HG03103 (cell line): Measurements from ENCODE around the gene SOCS1.
A peak's percentile ranks its signal among the peaks of the same experiment; 100 is the strongest.
"Not testable (repeated sequence)": the region's sequence is repeated elsewhere in the genome, so short reads cannot be mapped to it uniquely, and the experiment has no call there.

Experiments
- ATAC-seq: cut with Tn5 transposase; IDR thresholded peaks from one replicate; pipeline ENCODE4 v1.9.1; 2021; ENCODE audit warnings: low read depth; ENCODE audit not compliant: unreplicated experiment

The SOCS1 gene, protein sequence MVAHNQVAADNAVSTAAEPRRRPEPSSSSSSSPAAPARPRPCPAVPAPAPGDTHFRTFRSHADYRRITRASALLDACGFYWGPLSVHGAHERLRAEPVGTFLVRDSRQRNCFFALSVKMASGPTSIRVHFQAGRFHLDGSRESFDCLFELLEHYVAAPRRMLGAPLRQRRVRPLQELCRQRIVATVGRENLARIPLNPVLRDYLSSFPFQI

DNA sequence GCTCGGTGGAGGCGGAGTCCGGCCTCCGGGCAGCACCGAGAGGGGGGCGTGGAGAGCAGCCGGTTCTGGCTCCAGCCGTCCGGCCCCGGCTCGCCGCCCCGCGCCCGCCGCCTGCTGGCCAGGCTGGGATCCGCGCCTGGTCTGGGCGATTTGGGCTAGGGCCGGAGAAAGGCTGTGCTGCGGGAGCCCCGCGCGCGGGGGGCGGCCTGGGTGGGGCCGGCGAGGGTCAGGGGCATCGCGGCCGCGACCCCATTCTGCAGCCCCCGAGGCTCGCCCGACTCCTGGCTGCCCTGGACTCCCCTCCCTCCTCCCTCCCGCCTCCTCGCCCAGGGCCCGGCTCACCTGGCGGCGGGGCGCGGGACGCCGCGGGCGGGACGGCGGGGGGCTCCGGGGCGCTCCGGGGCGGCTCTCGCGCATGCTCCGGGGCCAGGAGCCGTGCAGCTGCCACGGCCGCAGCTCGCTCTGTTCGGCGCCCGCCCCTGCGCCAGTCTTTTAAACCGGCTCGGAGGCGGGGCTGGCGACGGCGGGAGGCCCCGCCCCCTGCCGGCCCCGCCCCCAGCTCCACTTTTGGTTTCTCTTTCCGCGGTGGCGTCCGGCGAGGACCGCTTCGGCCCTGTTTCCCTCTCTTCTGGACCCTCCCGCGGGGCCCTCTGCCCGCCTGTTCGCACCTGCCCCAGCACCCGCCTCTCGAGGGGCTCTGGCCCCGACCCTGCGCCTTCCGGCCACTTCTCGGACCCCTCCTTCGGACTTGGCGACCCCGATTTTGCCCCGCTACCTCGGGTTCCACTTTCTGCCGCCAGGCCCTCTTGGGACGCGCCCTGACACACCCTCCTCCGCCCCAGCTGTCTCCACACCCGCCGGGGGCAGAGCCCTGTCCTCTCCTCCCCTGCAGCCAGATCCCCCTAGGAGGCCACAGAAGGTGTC lies at the start of gene SOCS1:
SOCS1 (minus strand) TSS at position 468 of the 924 bp plus-strand sequence. CDS start 726 bp downstream, outside the sequence.
- ATAC-seq: peak; percentile 42

DNA sequence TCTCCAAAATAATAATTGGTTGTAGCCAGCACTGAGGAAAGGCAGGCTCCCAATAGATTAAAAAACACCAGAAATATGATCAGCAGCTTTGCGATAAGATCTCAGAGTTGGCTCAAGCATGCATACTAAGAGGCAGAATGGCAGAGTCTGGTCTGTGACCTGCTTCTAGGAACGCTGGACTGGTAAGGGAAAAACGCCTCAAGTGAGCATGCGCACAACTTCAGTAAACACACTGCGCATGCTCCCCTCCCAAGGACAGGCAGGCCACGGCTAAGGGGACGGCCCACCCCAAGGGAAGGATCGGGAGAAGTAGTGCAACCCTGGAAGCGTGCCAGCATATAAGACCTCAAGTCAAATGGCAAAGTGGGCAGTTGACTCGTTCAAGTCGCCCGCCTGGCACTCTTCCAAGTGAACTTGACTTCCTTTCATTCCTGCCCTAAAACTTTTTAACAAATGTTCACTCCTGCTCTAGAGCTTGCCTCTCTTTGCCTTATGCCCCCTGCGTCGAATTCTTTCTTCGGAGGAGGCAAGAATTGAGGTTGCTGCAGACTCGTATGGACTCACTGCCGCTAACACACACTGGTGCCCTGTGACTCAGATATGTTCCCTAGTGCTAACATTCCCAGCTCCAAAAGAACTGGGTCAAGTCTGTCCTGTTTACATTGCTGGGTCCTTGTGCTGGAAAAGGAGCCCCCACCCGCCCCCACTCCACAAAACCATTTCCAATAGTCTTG lies 47.6 kb upstream of the SOCS1 start:
- ATAC-seq: no peak

DNA sequence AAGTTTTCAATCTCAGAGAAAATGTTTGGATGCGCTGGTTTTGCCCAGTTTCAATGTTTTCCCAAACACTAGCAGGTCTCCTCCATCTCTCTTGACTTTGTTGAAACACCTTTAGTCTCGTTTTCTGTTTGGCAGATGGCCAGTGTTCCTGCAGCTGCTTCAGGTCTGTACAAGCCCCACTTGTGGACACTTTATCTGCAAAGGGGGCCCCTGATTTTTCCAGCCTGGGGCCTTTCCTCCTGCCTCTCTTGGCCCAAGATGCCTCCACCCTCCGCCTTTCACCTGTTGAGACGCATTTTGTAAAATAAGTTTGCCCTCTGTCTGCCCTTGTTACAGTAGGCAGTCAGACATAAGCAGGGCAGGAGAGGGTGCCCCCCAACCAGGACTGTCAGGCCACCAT lies 47.0 kb upstream of the SOCS1 start:
- ATAC-seq: no peak

GRCh38 chr16:11301645-11302501 lies 45.9 kb upstream of the SOCS1 start:
- no peak for ATAC-seq

DNA sequence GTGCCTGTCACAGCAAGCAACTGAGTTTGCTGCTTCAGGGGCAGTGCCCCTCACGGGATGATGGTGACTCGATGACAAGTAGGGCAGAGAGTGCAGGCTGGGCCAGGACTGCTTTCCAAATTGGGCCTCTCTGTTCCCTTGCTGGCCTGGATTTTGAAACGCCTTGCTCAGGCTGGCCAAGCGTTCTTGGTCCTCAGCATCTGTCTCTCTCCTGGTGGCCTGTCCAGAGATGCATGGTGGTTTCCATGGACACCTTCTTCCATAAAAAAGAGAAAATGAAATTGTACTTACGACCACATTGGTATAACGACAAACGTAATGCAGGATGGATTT lies 44.5 kb upstream of the SOCS1 start:
- ATAC-seq: no peak

DNA sequence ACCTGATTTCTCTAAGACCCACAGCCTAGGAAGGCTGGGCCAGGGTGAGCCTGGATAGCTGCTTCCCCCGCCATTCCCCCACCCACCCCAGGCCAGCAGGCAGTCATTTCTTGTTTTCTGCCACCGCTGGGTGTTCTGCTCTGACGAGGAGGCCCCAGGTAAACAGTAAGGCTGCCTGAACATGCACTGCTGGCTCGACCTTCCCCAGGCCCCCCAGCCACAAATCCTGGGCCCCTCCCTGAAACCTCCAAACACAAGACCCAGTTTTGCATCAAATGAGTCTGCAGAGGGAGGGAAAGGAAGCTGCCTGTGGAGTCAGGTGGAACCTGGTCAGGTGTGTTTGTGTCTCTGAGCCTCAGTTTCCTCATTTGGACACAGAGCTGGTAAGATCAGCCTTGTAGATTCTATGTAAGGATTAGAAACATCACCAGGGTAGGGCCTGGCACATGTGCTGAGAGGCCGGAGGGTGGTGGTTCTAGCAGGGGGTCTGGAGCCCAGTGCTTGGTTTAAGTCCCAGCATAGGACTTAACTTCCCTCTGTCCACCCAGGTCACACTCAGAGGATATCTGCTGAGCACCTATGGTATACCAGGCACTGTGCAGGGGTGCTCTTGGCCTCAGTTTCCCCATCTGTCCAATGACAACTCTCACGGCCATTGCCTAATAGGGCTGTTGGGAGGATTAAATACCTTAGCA lies 44.0 kb upstream of the SOCS1 start:
- ATAC-seq: no peak

- not testable (repeated sequence) for ATAC-seq
These were observed 43.0 kb upstream of the SOCS1 start for GRCh38 chr16:11298950-11299547.

DNA sequence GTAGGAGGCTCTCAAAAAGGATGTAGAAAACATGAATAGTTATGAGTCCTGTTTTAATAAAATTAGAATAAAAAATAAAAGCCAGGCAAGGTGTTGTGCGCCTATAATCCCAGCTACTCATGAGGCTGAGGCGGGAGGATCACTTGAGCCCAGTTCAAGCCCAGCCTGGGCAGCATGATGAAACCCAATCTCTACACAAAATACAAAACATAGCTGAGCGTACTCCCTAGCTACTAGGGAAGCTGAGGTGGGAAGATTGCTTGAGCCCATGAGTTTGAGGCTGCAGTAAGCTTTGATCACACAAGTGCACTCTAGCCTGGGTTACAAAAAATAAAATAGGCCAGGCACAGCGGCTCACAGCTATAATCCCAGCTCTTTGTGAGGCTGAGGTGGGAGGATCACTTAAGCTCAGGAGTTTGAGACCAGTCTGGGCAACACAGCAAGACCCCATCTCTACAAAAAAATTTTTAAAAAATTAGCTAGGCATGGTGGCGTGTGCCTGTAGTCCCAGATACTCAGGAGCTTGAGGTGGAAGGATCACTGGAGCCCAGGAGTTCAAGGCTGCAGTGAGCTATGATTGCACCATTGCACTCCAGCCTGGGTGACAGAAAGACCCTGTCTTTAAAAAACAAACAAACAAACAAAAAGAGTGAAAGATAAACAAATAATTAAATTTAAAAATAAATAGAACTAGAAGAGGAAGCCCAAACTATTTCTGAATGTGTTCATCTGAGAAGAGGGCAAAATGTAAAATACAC lies 42.3 kb upstream of the SOCS1 start:
- no peak for ATAC-seq

GRCh38 chr16:11297492-11298142 lies 41.6 kb upstream of the SOCS1 start:
- peak; percentile 44 for ATAC-seq

DNA sequence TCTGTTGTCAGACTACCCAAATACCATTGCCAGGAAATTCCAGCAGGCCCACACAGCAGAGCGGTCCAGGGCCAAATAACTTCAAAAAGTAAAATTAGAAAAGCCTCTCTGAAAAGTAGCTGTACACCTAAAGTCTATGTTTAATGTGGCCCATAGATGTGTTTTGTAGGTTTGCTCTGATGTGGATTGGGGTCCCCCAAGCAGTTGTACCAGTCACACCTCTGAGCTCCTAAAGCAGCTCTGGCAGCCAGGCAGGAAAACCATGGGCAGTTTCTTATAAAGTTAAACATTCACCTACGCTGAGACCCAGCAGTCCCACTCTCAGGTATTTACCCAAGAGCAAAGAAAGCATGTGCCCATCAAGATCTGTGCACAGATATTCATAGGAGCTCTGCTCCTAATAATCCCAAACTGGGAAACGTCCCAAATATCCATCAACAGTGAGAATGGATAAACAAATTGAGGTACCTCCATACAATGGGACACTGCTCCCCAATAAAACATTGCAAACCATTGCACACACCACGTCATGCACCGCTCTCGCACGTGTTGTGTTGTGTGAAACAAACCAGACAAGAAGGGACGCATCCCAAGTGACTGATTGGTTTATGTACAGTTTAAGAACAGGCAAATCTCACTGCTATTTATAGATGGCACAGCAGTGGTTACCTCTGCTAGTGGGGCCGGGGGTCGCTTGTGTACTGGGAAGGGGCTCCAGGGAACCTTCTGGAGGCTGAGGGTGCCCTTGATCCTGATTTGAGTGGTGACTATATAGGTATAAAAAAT lies 40.9 kb upstream of the SOCS1 start:
- ATAC-seq: no peak

DNA sequence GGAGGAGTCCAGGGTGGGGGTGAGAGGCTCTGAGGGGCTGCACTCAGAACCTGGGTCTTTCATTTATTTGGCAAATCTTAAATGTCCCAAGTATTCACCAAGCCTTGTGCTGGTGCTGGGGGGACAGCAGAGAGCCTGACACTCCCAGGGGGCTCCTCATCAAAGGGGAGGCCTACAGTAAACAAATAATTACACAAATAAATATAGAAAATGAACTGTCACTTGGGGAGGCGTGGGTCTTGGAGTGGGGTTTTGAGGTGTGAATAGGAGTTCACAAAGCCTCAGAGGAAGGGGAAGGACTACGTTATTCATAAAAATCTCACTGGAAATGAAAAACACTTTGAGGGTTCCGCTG lies 40.3 kb upstream of the SOCS1 start:
- no peak for ATAC-seq

GRCh38 chr16:11295672-11296071 lies 39.7 kb upstream of the SOCS1 start:
- ATAC-seq: no peak

GRCh38 chr16:11292076-11292748 lies 36.2 kb upstream of the SOCS1 start:
- ATAC-seq: no peak

DNA sequence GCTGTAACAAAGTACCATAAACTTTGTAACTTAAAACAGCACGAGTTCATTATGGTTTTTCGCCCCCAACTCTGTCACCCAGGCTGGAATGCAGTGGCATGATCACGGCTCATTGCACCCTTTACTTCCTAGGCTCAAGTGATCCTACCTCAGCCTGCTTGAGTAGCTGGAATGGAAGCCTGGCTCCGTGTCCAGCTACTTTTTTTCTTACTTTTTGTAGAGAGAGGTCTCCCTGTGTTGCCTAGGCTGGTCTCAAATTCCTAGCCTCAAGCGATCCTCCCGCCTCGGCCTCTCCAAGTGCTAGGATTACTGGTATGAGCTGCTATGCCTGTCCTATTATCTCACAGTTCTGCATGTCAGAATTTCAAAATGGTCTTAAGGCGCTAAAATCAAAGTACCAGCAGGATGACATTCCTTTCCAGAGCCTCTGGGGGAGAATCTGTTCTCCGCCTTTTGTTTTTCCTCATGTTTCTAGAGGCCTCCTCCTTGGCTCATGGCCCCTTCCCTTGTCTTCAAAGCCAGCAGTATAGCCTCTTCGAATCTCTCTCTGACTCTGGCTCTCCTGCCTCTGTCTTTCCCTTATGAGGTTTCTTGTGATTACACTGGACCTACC lies 35.2 kb upstream of the SOCS1 start:
- no peak for ATAC-seq

GRCh38 chr16:11290102-11290893 lies 34.3 kb upstream of the SOCS1 start:
- ATAC-seq: no peak

GRCh38 chr16:11289696-11290095 lies 33.7 kb upstream of the SOCS1 start:
- ATAC-seq: not testable (repeated sequence)
